Naive thymus-derived CD8-positive, alpha-beta T cell (primary cell): ENCODE results near the gene RBMS3. TPM values are rescaled to one million over a fixed set of nuclear protein-coding genes. Genes with fewer than 3 reads are reported as not detected.

Experiments
- ATAC-seq, 2 donors: fragments of 150-1000 bp; cut with Tn5 transposase in 1 of 2; sonication (Bioruptor Pico), chemical (Tn5 transposase) in 1 of 2; 1 replicate in 1 of 2; 2 replicates in 1 of 2; pipeline ENCODE4 v1.10.0; 2021; ENCODE audit warnings: mild to moderate bottlenecking in 2 of 2, moderate library complexity in 2 of 2
- POLR2A ChIA-PET: fragments of 350-600 bp; sonication (Branson Sonifier 250); formaldehyde crosslinking; loops from one replicate; lab custom pipeline; 2021; ENCODE audit warnings: antibody characterized with exemption; lab: Charles Lee
- DNase-seq, 10 donors: peaks; one replicate each; pipeline versions ENCODE4 v3.0.0 to v3.0.0-alpha.2; 2020 to 2022
- H3K27ac Mint-ChIP-seq, 10 donors: one replicate each; pipeline ENCODE4 v1.8.0; 2020 to 2022; ENCODE audit warnings: mild to moderate bottlenecking in 10 of 10, mixed read lengths in 10 of 10, moderate library complexity in 4 of 10, inconsistent platforms in 1 of 10
- H3K27me3 Mint-ChIP-seq, 5 donors: one replicate each; pipeline ENCODE4 v1.8.0; 2021 to 2022; ENCODE audit warnings: mixed read lengths in 5 of 5
- H3K36me3 Mint-ChIP-seq, 3 donors: one replicate each; pipeline ENCODE4 v1.8.0; 2020 to 2022; ENCODE audit warnings: mixed read lengths in 3 of 3, mild to moderate bottlenecking in 2 of 3, inconsistent platforms in 1 of 3
- H3K4me1 Mint-ChIP-seq, 4 donors: one replicate each; pipeline ENCODE4 v1.8.0; 2021 to 2022; ENCODE audit warnings: mixed read lengths in 4 of 4
- H3K4me3 Mint-ChIP-seq, 10 donors: one replicate each; pipeline ENCODE4 v1.8.0; 2020 to 2022; ENCODE audit warnings: mild to moderate bottlenecking in 10 of 10, mixed read lengths in 10 of 10, moderate library complexity in 6 of 10, inconsistent platforms in 1 of 10
- H3K9me3 Mint-ChIP-seq, 9 donors: one replicate each; pipeline ENCODE4 v1.8.0; 2020 to 2022; ENCODE audit warnings: mixed read lengths in 9 of 9, mild to moderate bottlenecking in 3 of 9, inconsistent platforms in 1 of 9, moderate library complexity in 1 of 9
- polyA plus RNA-seq, 3 donors: library from polyadenylated mRNA; unstranded; fragments of 300-500 nt; fragmentation: Illumina TruSeq; gene quantifications; one replicate each; pipeline ENCODE4 v1.2.3, GENCODE V29; 2021
- total RNA-seq, 8 experiments: library from RNA in 2 of 8; stranded (reverse) in 2 of 8; gene quantifications; one replicate each; pipeline ENCODE4 v1.2.3 and lab custom pipeline; 2021 to 2026

Gene RBMS3
- total and polyA plus RNA-seq, 5 experiments from 2014 or later = not detected

DNA sequence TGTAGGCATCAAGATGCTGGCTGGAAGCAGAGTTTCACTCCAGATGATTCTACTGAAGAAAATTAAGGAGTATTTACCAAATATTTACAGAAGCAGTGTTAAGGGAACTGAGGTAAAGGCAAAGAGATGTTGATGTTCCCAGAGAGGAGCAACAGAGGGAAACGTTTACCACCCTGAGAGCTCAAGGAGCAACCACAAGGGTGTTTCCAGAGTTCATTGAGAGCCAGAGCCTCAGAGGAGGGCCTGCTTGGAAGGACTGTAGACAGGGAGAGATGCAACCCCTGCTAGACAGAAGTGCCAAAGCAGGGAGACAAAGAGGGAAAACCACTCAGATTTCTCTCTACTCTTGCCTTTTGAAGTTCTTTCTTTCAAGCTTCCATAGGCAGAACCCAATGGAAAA is 474.5 kb downstream of the RBMS3 start:
- peaks cover 0 to 3% (median 0%) of the 10 kb centered on the region in 9 donors for H3K9me3 Mint-ChIP-seq
- no peak overlapping the region for H3K4me3 Mint-ChIP-seq
- no peaks in the 10 kb centered on the region for H3K36me3 Mint-ChIP-seq
- DNase-seq (no peak), ATAC-seq (no peak)
- POLR2A ChIA-PET = no interaction called here
- H3K27ac Mint-ChIP-seq = no peak overlapping the region
- no peaks in the 10 kb centered on the region for H3K4me1 Mint-ChIP-seq
- peaks cover 0 to 9% (median 3%) of the 10 kb centered on the region in 5 donors for H3K27me3 Mint-ChIP-seq

GRCh38 chr3:29757054-29757777 is 476.3 kb downstream of the RBMS3 start:
- DNase-seq (no peak), ATAC-seq (no peak)
- H3K36me3 Mint-ChIP-seq = no peaks in the 10 kb centered on the region
- H3K4me3 Mint-ChIP-seq = no peak overlapping the region
- peaks cover 0 to 3% (median 0%) of the 10 kb centered on the region in 9 donors for H3K9me3 Mint-ChIP-seq
- H3K27me3 Mint-ChIP-seq = peaks cover 0 to 3% (median 1%) of the 10 kb centered on the region in 5 donors
- no peaks in the 10 kb centered on the region for H3K4me1 Mint-ChIP-seq
- POLR2A ChIA-PET = no interaction called here
- no peak overlapping the region for H3K27ac Mint-ChIP-seq

DNA sequence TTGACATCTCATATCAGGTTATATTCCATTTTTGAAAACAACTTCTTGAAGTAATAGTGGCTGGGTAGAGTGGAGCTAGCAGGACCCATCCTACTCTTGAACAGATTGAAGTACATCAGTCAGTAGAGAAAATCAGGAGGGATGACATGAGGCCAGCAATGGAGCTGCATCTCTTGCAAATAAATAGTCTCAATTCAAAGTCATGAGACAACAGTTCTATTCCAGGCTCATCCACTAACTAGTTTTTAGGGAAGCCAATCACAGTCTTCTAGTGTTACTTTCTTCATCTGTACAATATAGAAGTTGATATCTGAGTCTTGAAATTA is 477.2 kb downstream of the RBMS3 start:
- ATAC-seq = no peak
- Mint-ChIP-seq H3K36me3 (no peaks in the 10 kb centered on the region), H3K27me3 (peaks cover 0 to 3% (median 0%) of the 10 kb centered on the region in 5 donors), H3K9me3 (peaks cover 0 to 2% (median 0%) of the 10 kb centered on the region in 9 donors), H3K27ac (no peak overlapping the region), H3K4me1 (no peaks in the 10 kb centered on the region), H3K4me3 (no peak overlapping the region)
- POLR2A ChIA-PET = no interaction called here
- DNase-seq = no peak

GRCh38 chr3:29758434-29759322 is 477.8 kb downstream of the RBMS3 start:
- Mint-ChIP-seq H3K9me3 (no peaks in the 10 kb centered on the region), H3K27me3 (peaks cover 0 to 3% (median 0%) of the 10 kb centered on the region in 5 donors), H3K36me3 (no peaks in the 10 kb centered on the region), H3K4me1 (no peaks in the 10 kb centered on the region), H3K27ac (no peak overlapping the region), H3K4me3 (no peak overlapping the region)
- ATAC-seq = no peak
- POLR2A ChIA-PET = no interaction called here
- DNase-seq = no peak

DNA sequence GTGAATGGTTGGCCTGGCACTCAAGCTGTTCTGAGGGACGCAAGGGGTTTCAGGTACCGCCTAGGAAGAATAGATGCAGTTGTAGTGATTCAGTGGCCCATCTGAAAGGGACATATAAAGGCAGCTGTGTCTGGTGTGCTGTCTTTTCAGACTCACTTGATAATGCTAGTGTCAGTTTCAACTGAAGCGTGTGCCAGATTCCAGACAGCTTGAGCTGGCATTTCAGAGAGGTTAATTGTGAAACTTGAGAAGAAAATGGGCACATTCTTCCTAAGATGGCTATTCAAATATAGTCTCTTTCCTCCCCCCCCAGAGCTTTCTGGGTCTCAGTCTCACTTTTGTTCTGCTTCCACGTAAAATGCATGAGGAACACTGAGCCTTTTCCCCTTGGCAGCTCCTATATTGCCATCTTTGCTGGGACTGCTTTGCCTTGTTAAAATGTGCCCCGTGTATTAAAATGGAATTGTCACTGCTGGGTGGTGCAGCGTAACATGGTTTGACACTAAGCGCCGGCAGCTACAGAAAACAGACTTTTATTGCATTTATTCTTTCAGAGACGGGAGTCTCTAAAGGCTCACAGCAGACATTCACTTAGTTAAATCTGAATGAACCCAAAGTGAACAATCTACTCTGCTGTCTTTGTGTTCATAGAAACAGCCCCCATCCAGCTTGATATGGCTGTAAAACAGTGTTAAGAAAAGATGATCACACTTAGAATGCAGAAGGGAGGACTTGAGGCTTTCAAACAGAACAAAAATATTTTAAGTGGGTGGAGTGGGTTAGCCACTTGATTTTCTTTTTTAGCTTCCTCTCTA is 478.7 kb downstream of the RBMS3 start:
- H3K4me1 Mint-ChIP-seq = no peaks in the 10 kb centered on the region
- POLR2A ChIA-PET = no interaction called here

DNA sequence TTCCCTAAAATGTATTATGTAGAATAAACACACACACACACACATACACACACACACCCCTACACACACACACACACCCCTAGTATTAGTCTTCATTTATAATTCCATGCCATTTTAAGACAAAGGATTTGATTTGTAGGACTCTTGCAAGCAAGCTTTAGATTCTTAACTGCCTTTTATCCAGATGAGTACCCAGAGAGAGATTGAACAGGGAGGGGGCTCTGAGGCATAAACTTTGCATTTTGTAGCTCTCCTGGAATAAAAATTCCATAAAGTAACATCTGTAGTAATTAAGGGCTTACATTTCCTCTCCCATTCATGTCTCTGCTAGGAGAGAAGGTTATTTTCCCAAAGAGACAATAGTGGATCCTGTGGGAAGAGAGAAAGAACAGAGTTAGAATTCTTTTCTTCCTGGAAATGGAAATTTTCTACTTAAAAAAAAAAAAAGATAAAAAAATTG is 479.4 kb downstream of the RBMS3 start:
- Mint-ChIP-seq H3K36me3 (no peaks in the 10 kb centered on the region), H3K4me1 (no peaks in the 10 kb centered on the region), H3K9me3 (no peaks in the 10 kb centered on the region), H3K27ac (no peak overlapping the region), H3K27me3 (peaks cover 0 to 5% (median 0%) of the 10 kb centered on the region in 5 donors), H3K4me3 (no peak overlapping the region)
- no peak for DNase-seq
- POLR2A ChIA-PET = no interaction called here
- ATAC-seq = no peak

More for the DNA sequence above, 478.7 kb downstream of the RBMS3 start:
- Mint-ChIP-seq H3K36me3 (no peaks in the 10 kb centered on the region), H3K9me3 (no peaks in the 10 kb centered on the region), H3K27ac (no peak overlapping the region), H3K27me3 (peaks cover 0 to 5% (median 0%) of the 10 kb centered on the region in 5 donors), H3K4me3 (no peak overlapping the region)
- DNase-seq (no peak), ATAC-seq (no peak)

- Mint-ChIP-seq H3K27ac (no peak overlapping the region), H3K27me3 (peaks cover 0 to 9% (median 4%) of the 10 kb centered on the region in 5 donors), H3K9me3 (no peaks in the 10 kb centered on the region), H3K36me3 (no peaks in the 10 kb centered on the region), H3K4me1 (no peaks in the 10 kb centered on the region), H3K4me3 (no peak overlapping the region)
- POLR2A ChIA-PET = no interaction called here
- DNase-seq (no peak), ATAC-seq (no peak)
Observed at GRCh38 chr3:29761517-29761916, 480.6 kb downstream of the RBMS3 start.

DNA sequence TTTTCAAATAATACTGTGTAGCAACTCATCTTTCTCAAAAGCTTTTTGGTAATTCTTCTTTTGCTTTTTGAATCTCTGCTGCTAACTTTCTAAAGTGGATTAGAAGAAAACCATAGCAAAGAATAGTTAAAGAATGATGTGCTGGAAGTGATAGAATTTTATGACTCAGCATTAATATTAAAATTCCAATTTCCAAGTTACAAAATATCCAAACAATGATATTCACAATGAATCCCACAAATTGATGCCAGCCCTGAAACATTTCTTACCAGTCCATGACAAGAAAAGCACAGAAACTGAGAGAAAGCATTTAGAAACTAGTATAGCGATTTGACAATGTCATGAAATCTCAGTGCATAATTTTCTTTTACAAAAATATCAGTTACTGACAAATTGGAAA is 482.2 kb downstream of the RBMS3 start:
- Mint-ChIP-seq H3K4me1 (no peaks in the 10 kb centered on the region), H3K36me3 (no peaks in the 10 kb centered on the region), H3K27me3 (peaks cover 0 to 11% (median 4%) of the 10 kb centered on the region in 5 donors), H3K4me3 (no peak overlapping the region), H3K27ac (no peak overlapping the region), H3K9me3 (no peaks in the 10 kb centered on the region)
- no peak for DNase-seq
- ATAC-seq = no peak
- POLR2A ChIA-PET = no interaction called here

DNA sequence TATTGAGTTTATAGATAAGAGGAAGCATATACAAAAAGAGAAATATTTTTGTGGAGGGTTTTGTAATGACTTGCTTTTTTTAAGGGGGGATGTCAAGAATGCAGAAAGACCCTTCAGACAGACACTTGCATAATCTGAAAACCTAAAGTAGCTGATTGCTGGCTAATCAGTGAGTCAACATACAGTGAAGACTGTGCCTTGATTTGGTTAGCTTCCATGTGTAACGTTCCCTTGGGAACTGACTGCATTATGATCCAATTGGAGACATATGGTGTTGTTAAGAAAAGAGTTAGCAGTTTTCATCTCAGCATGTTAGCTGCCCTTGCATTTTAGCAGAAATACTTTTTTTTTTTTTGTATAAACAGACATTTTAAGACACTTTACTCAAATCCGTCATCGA is 483.2 kb downstream of the RBMS3 start:
- Mint-ChIP-seq H3K4me1 (no peaks in the 10 kb centered on the region), H3K36me3 (no peaks in the 10 kb centered on the region), H3K9me3 (no peaks in the 10 kb centered on the region), H3K27me3 (peaks cover 2 to 11% (median 4%) of the 10 kb centered on the region in 5 donors), H3K27ac (no peak overlapping the region), H3K4me3 (no peak overlapping the region)
- POLR2A ChIA-PET = no interaction called here
- ATAC-seq (no peak), DNase-seq (no peak)

GRCh38 chr3:29764603-29765254 is 483.9 kb downstream of the RBMS3 start:
- no peak overlapping the region for H3K27ac Mint-ChIP-seq
- DNase-seq (no peak), ATAC-seq (no peak)
- no peak overlapping the region for H3K4me3 Mint-ChIP-seq
- H3K9me3 Mint-ChIP-seq = no peaks in the 10 kb centered on the region
- H3K4me1 Mint-ChIP-seq = no peaks in the 10 kb centered on the region
- peaks cover 3 to 11% (median 4%) of the 10 kb centered on the region in 5 donors for H3K27me3 Mint-ChIP-seq
- H3K36me3 Mint-ChIP-seq = no peaks in the 10 kb centered on the region
- POLR2A ChIA-PET = no interaction called here

DNA sequence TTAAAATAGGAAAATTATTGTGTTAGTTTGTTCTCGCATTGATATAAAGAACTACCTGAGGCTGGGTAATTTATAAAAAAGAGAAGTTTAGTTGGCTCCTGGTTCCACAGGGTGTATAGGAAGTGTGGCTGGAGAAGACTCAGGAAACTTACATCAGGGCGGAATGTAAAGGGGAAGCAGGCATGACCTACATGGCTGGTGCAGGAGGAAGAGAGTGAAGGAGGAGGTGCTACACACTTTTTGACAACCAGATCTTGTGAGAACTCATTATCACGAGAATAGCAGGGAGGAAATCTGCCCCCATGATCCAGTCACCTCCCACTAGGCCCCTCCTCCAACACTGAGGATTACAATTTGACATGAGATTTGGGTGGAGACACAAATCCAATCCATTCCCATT is 490.7 kb downstream of the RBMS3 start:
- H3K4me3 Mint-ChIP-seq = no peak overlapping the region
- ATAC-seq = no peak
- H3K27me3 Mint-ChIP-seq = peaks cover 0 to 8% (median 0%) of the 10 kb centered on the region in 5 donors
- POLR2A ChIA-PET = no interaction called here
- no peak for DNase-seq
- no peak overlapping the region for H3K27ac Mint-ChIP-seq
- H3K9me3 Mint-ChIP-seq = no peaks in the 10 kb centered on the region
- H3K36me3 Mint-ChIP-seq = no peaks in the 10 kb centered on the region
- no peaks in the 10 kb centered on the region for H3K4me1 Mint-ChIP-seq

- H3K4me1 Mint-ChIP-seq = no peaks in the 10 kb centered on the region
- no peaks in the 10 kb centered on the region for H3K9me3 Mint-ChIP-seq
- no peak overlapping the region for H3K4me3 Mint-ChIP-seq
- POLR2A ChIA-PET = no interaction called here
- H3K27me3 Mint-ChIP-seq = peaks cover 0 to 6% (median 2%) of the 10 kb centered on the region in 5 donors
- no peak for ATAC-seq
- H3K27ac Mint-ChIP-seq = no peak overlapping the region
- no peaks in the 10 kb centered on the region for H3K36me3 Mint-ChIP-seq
- DNase-seq = no peak
Observed at GRCh38 chr3:29772436-29772835, 491.6 kb downstream of the RBMS3 start.
